ENCODE measurements around the gene PELI1.
"Not testable (repeated sequence)": the region's sequence is repeated elsewhere in the genome, so short reads cannot be mapped to it uniquely, and the experiment has no call there.

The PELI1 gene

DNA sequence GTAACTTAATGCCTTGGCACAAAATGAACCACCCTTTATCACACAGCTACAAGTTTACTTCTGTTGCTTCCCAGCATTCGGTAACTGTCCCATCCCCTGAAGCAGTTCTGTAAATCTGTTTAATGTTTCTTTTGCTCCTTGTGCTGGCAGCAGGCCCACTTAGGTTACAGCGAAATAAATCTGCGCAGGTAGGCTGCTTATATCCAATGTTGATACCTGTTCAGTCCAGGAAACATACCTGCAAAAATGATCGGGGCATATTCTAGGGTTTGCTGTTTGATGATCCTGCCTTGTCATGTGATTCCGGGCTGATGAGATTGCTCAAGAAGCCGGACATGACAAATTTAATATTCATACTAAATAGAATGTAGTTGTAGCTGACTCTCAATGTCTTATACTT lies 23.3 kb downstream of the PELI1 start:
- no peak for DNase-seq

DNA sequence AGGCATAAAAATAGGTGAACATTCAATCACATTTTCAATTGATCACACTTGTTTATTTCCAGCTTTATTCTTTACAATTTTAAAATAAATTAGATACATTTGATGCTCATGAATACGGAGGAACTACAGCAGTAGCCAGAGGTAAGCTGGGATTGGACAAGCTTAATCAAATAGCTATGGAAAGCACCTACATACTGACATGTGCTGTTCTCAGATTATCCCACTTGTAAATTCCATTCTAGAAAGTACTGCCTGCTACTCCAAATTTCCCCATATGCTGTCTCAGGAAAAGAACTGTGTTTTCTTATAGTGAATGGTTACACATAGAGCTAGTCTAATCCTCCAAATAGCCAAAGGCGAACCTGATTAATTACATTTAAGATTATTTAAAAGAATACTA lies 24.2 kb downstream of the PELI1 start:
- no peak for DNase-seq

DNA sequence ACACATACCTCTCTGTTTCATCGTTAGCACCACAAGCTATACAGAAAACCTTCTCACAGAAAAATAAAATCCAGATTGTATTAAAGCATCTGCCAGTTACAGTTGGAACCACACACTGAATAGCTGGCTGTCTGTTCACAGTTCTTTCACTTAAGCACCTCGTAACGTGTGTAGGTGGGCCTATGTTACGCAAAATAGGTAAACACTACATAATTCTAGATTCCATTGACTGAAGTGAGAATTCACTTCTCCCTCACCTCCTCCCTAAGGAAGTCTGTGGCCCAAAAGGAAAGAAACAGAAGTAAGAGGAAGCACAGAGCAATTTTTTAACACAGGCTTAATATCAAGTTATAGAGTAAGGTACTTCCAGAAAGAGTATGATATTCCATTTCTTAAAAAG lies 24.9 kb downstream of the PELI1 start:
- no peak for DNase-seq

DNA sequence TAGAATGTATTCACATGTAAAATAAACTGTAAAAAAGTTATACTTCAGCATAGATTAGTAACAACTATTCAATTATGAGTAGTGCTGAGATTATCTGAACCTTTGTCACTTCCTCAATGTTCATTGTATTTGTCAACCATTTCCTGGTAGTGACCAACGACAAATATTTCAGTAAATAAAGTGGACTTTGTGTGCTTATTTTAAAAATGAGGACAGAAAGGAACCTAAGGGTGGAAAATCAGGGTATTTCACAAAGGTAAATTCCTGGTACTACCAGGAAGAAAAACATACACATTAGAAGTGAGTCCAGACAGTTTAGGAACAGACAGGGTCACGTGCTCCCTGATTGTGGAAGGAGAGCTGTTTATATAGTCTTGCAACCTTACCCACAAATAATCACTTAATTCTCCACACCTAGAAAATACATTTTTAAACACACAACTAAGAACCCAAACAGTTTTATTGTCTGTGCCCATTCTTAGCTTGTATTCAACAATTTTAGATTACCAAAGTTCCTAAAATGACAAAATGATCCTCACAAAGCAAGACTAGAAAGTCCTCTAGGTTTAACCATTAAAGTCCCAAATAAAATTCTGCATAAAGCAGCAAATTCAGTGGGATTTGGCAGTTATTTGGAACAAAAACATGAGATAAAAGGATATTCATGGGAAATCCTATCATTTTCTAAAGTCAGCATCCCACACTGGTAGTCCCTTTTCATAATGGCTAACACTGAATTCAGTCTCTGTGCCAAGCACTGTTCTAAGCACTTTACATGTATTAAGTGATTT lies 28.2 kb downstream of the PELI1 start:
- no peak for DNase-seq

DNA sequence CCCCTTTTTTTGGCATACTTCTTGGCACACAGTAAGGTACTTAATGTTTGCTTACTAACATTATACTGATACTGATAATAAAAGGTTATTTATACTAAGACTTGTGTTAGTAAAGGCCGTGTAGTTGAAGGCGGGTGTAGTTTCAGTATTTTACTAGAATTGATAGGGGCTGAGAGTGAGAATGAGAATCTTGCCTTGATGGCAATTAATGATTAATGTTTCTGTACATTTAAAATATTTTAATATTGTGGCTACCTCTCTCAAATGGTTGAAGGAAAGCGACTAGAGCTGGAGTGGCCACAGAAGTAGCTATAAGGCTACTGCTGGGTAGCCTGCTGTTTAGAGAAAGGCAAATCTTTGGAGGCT lies 29.3 kb downstream of the PELI1 start:
- DNase-seq: no peak

DNA sequence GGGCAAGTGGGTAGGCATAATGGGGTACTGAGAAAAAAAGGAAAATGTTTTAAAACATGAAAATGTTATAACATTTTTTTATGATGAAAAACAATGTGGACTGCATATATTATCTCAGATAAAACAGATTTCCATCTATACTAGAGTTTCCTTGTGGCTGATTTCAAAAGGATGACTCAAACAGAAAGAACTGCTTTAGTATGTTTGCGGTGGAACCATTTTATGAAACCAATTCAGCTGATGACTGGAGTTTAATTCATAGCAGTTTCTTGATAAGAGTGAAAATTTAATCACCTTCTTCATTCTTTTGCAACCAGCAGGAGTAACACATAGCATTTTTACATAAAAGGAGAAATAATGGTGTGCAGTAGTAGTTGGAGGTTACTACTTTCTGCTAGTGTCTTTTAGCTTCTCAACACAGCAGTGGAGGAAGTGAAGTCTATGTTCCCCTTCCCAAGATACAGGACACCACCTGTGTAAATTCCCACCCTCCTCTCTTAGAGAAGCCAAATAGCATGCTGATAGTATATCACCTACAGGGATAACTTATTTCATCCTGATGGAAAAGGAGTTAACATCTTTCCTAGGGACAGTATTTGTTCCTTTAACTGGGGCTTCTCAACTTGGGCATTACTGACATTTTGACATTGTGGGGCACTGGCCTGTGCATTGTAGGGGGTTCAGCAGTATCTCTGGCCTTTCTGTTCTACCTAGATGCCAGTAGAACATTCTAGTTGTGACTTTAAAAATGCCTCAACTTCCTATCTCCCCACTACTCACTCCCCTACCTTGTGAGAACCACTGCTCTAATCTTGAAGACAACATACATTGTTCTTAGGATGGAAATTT lies 29.9 kb downstream of the PELI1 start:
- no peak for DNase-seq

DNA sequence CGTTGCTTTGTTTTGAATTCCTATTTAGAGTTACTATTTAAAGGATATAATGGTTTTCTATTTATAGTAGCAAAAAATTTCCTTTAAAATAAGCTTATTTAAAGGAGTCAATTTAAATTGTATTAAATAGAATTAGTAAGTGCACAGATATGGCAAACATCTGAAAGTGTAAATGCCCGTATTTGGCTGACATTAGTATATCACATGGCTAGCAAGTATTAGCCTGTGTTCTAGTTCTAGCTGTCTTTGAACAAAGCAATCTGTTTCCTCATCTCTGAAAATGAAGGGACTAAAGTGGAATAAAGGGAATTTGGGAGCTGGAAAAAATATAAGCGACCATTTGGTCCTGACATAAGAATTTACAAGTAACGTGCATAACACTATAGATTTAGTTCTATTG lies 32.2 kb downstream of the PELI1 start:
- no peak for DNase-seq

DNA sequence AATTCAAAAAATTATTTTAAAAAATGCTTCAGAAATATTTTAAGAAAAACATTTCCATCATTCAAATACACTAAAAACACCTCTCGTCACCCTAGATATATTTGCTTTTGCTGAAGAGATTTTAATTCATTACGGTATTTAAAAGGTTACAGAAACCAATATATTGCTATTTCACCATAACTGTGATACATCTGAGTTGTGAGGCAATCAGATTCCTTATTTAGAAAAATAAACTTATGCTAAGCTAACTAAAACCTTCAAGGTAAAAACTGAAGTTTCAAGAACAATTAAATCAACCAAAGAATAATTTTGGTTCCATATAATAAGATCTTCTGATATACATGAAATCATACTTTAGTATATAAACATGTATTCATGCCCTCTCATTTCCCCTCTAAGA lies 32.8 kb downstream of the PELI1 start:
- no peak for DNase-seq

DNA sequence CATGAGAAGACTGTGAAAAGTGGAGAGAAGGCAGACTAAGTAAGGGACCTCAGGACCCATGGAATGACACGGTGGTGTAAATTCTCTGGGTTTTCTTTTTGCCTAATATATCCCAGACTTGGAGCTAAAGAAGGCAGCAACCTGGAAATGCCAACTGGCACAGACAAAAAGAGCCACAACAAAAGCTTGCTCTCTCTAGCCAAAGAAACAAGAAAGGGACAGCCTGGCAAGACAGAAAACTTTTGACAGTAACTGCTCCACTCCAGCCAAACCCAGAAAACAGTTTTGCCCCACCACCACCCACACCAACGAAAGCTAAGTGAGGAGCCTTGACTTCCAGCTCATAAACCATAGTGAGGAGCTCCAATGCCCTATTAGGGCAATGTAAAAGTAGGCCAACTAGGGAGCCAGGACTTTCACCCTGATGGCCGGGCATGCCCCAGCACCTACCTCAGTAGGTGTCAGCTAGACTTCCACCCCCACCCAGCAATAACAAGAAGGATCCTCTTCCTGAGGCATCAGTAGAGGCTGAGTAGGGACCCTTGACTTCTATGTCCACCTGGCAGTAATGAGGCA lies 35.5 kb downstream of the PELI1 start:
- no peak for DNase-seq

DNA sequence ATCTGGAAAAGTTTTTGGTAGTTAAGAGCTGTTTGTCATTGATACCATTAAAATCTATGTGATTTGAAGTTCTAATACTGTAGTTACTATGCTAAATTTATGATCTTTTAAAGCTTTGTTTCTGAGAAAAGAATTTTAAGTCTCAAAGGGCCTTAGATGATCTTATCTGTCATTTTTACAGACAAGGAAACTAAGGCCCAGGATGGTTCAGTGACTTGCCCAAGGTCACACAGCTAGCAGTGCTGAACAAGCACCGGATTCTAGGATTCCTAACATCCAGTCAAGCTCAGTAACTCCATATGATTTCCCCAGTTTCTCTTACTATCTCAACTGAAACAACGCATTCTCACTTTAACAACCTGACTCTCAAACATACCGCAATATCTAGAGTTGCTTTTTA lies 37.7 kb downstream of the PELI1 start:
- no peak for DNase-seq

DNA sequence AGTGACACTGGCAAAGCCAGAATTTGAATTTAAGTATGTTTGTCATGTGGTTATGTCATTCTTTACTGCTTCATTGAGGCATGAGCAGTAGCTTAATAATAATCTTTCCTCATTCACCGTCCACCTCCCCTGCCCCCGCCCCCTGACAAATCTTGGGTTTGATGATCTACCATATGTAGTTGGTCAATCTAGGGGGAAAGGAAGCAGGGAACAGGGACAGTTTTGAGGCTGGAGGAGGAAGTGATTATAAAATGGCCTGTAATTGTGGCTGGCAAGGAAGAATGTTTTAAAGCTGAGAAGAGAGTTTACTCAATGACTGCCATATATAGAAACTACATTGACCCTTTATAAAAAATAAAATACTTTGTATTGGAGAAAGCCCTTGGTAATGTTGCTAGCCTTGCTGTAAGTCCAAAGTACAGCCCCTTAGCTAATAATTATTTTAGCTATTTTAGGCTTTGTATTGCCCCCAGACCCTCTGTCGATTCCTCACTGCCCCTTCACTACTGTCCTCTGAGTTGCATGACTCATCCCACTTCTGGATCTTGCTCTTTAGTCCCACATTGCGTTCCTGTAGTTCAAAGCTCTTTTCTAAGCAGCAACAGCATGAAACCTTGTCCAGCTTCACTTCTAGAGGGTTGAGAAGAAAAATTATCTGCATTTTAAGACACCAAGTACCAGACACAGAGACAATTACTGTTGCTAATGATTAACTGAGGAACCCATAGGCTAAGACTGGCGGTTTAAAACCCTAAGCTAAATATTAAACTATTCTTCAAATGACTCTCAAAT lies 38.4 kb downstream of the PELI1 start:
- DNase-seq: no peak

DNA sequence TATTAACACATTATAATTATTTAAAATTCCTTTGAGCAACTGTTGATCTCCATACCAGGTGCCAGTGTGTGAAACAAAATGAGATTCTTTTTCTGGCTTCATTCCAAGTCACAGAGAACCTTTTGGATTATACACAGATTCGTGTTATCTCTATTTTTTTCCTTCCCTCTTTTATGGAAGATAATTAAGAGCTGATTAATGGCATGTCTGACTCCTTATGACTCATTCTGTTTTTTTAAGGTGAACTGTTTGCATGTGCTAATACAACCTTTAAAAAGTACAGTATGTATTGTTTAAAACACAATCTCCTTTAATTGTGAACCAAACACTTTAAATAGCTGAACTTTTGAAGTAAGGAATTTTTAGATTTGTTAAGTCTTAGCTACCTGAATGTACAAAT lies 39.3 kb downstream of the PELI1 start:
- DNase-seq: no peak

DNA sequence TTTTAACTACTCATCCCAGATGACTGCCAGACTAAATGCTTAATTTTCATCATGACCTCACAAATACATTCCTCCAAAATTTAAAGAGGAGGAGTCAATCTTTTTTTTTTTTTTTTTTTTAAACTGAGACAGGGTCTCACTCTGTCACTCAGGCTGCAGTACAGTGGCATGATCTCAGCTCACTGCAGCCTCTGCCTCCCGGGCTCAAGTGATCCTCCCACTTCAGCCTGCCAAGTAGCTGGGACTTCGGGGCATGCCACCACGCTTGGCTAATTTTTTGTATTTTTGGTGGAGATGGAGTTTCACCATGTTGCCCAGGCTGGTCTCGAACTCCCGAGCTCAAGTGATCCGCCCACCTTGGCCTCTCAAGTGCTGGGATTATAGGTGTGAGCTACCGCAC lies 41.5 kb downstream of the PELI1 start:
- DNase-seq: not testable (repeated sequence)

DNA sequence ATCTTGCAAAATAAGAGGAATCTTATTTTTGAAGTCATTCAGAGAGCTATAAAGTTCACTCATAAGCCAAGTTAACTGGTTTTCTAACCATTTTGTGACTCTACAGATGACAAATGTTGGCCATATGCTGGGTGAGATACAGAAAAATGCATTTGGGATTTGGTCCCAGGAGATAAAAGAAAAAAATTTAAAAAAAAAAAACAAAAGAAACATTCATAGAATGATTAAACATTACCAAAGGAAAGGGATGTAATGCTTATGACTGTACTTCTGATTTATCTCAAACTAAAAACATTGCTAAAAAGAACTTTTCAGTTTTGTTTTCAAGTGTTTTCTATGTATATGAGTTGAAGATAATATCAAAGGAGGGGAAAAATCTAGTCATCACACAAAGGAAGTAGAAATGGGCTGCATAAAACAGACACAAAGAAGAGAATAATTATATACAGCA lies 43.1 kb downstream of the PELI1 start:
- DNase-seq: no peak

DNA sequence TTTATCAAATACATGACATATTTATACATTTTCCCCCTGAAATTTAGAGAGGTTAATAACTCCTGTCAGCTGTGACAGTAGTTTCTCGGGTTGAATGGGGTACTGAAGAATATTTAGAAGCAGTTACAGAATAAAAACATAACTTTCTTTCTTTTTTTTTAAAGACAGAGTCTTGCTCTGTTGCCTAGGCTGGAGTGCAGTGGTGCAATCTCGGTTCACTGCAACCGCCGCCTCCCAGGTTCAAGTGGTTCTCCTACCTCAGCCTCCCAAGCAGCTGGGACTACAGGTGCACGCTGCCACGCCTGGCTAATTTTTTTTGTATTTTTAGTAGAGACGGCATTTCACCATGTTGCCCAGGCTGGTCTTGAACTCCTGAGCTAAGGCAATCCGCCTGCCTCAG lies 43.6 kb downstream of the PELI1 start:
- DNase-seq: not testable (repeated sequence)

DNA sequence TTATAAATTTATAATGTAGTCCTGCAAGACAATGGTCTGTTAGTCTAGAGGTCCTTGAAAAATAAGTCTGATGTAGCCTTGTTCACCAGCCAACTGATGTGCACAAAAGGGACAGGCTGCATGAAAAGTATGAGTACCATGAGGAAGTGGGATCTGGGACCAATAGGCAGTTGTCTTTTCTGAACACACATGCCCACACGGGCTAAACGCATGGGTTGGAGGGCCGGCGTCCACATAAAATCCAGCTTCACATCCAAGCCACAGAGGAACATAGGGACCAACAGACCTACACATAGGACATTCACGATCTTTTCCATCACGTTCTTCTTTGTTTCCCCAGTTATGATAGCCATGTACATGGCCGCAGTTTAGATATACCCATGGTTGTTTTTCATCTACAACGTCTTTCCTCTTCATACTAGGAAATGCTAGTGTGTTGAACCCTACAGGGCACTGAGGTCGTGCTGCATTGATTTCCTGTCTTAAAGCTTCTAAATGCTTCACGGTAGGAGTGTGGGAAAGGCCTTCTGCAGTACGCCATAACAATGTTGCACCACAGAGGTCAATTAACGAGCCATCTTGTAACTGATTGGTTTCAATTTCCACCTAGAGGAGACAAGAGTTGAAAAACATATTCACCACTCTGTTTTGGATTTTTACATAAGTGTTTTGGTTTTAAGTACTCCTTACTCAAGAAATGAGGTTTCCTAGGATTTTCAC lies 49.4 kb downstream of the PELI1 start:
- DNase-seq: no peak

DNA sequence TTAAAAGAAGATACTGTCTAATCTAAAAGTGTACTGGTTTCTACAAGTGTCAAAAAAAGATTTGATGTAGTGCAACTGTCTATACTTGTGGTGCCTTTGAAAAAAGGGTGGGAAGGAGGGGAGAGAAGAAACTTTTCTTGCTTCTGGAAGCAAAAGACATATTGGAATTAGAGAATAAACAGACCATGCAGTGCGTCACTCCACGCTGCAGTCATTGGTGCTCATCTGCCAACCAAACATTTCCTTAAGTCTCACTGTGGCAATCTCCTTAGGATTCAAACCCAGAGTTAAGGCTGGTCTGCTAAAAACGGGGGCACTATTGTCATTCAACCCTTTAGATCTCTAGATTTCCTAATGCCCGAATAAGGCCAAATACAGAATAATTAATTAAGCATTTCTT lies 50.9 kb downstream of the PELI1 start:
- no peak for DNase-seq

DNA sequence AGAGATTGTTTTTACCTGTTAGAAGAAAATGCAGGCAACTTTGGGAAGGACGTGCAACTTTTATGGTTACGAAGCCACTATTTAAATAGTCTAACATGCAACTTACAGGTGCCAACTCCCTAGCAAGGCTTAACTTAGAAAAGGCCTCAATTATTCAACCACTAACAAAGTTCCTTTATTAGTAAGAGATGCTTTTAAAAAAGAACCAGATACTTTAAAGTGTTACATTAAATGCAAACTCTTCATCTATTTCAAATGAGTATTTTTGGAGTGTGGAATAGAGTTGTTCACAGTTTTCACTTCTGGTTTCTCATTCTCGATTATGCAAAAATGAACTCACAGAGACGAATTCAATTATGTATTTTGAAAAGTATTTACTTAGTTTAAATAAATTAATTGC lies 51.7 kb downstream of the PELI1 start:
- DNase-seq: no peak

DNA sequence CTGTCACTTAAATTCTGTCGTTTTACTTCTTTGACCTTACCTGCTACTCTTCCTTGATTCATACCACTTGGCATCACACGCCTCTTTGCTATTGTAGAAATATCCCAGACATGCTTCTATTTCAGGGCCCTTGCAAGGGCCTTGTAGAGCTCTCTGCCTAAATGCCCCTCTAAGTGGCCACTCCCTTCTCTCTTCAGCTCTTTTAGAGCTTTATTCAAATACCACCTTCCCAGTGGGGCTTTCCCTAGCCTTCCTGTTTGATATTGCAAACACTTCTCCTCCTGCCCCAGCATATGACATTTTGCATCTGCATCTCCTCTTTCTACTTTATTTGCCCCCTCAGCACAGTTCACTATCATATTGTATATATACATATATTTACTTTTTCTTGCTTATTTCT lies 54.0 kb downstream of the PELI1 start:
- DNase-seq: no peak

DNA sequence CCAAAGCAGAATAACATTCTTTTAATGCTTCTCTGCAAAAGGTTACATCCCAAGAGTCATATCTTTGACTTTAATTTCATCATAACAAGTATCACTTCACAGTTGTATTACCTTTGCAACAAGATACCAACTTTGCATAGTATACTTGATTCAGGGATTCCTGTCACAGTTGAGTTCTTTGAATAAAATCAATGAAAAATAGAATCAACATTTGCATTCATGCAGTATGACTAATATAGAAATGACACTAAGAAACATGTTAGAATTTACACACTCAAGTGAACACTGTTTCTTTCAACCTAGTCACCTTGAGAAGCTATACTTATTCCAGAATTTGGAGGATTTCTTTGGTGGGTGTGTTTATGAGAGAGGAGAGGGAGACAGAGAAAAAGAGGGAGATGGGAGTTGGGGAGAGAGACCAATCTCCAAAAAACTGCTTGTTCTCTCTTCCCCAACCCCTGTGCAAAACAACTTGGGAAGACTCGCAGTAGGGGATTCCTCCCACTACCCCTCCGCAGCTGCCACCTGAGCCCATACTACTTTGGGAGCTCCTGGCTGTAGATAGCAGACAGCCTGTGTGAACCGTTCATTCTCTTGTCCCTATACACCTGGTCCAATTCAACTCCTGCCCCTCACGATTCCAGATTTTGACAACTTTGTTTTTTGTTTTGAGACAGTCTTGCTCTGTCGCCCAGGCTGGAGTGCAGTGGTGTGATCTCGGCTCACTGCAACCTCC lies 57.7 kb downstream of the PELI1 start:
- DNase-seq: no peak

DNA sequence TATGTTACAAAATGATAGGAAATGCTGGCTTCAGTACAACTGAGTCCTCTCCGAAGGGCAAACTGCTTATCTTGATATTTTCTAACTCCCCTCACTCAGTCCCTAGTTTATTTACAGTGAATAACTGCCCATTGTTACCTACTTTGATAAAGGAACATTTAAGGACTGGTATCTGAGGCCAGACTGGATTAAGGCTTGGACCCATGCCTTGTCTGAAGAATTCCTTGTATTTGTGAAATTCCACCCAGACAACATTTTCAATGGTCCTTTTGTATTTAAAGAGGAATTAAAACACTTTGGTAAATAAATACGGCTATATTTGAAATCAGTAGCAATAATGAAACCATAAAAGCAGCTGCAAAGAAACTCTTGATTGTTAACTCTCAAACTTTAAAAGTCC lies 58.3 kb downstream of the PELI1 start:
- DNase-seq: no peak

DNA sequence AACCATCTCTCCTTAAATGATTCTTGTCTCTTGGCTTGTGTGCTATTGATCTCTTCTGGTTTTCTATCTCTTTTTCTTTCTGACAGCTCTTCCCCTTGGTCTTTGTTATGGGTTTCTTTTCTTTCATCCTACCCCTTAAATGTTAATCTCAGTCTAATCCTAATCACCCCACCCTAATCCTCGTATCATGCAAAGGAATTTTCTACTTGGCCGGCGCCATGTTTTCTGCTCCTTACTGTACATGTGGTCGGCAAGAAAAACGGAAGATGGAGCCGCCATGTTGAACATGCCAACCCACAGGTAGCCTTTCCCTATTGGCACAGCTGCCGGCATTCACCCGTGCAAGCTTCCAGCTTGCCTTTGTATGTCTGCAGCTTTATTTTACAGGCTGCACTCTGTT lies 63.2 kb downstream of the PELI1 start:
- DNase-seq: no peak
